COLO668 (cell line): ENCODE measurements around the gene JMJD8.

Experiments
- DNase-seq: peaks from one replicate; lab custom pipeline; 2025; ENCODE audit not compliant: unreplicated experiment; lab: John Stamatoyannopoulos, UW

Gene JMJD8

GRCh38 chr16:642189-643049 is 41.7 kb downstream of the JMJD8 start:
- peak; percentile 79 for DNase-seq

- peak; percentile 92 for DNase-seq
These were observed 42.6 kb downstream of the JMJD8 start, which contains the start of gene MCRIP2 for GRCh38 chr16:641326-642188. Gene MCRIP2, plus strand, starts transcription at chr16:641828. Its CDS starts 164 bp downstream, at chr16:641992.

GRCh38 chr16:640614-641013 is 43.5 kb downstream of the JMJD8 start:
- DNase-seq = no peak

GRCh38 chr16:638836-639235 is 45.3 kb downstream of the JMJD8 start:
- no peak for DNase-seq

GRCh38 chr16:638034-638543 is 46.0 kb downstream of the JMJD8 start:
- no peak for DNase-seq

- peak; percentile 92 for DNase-seq
These were observed 46.8 kb downstream of the JMJD8 start for GRCh38 chr16:637081-638018.

- DNase-seq = peak; percentile 96
These were observed 47.7 kb downstream of the JMJD8 start, which contains the start of gene METTL26 for GRCh38 chr16:636206-637080. Gene METTL26, minus strand, starts transcription at chr16:636305. Its CDS starts 15 bp downstream, at chr16:636290.

GRCh38 chr16:635573-636205 is 48.4 kb downstream of the JMJD8 start:
- DNase-seq = peak; percentile 44

GRCh38 chr16:634996-635395 is 49.1 kb downstream of the JMJD8 start:
- DNase-seq = no peak

- DNase-seq = no peak
These were observed 50.0 kb downstream of the JMJD8 start for GRCh38 chr16:634051-634670.

GRCh38 chr16:633336-634050 is 50.6 kb downstream of the JMJD8 start:
- DNase-seq = no peak

GRCh38 chr16:632486-633335 is 51.4 kb downstream of the JMJD8 start:
- DNase-seq = no peak

GRCh38 chr16:631808-632358 is 52.3 kb downstream of the JMJD8 start:
- no peak for DNase-seq
